NCI-H446 treated with DMSO at 0.1 percent for 48 hours (cell line): ENCODE data around the gene KLF6.
"Not testable (repeated sequence)": the region's sequence is repeated elsewhere in the genome, so short reads cannot be mapped to it uniquely, and the experiment has no call there.

Experiments
- DNase-seq: peaks from one replicate; lab custom pipeline; 2025; lab: John Stamatoyannopoulos, UW

KLF6 gene

GRCh38 chr10:3757250-3757637 lies 27.8 kb downstream of the KLF6 start:
- no peak for DNase-seq

DNA sequence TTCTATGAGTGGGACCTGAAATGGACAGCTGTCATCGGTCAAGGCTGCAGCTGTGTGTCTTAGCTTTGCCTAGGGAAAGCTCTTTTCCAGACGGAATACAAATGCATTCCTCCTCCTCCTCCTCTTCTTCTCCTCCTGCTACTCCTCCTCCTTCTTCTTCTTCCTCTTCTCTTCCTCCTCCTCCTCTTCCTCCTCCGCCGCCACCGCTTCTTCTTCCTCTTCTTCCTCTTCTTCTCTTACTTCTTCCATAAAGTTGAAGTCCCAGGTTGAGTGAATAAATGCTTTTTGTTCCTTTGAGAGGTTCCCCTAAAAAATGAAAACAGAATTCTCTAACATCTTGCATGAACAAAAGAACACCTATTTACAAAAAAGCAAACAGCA lies 28.7 kb downstream of the KLF6 start:
- DNase-seq = no peak

GRCh38 chr10:3755440-3756359 lies 29.3 kb downstream of the KLF6 start:
- DNase-seq = no peak

DNA sequence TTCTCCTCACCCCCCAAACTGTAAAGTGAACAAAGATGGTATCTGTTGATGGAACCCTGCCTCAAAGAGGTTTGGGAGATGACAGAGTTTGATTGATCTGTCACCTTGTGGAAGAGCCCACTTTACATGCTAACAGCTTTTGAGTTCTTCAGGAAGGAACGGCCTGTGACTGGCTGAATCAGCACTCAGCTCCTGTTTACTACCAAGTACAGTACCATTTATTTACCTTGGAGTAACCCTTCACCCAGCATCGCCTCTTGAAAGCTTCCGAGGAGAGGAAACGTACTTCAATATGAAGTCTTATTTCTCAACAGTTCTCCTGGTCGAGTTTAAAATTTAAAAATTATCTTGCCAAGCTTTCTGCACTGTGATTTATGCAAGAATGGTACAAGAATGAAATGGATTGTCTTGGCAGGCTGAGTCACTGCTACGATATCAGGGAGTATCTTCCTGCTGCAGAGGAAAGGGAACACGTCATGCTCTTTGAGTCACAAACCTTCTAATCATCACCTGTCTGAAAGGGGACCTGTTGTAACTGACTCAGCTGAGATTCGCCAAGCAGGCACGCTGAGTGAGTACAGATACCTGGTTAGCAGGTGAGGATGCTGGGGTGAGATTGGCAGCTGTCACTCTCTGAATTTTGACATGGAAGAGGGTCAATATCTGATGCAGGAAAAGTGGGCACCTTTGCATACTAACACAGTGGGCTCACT lies 30.1 kb downstream of the KLF6 start:
- DNase-seq = no peak

DNA sequence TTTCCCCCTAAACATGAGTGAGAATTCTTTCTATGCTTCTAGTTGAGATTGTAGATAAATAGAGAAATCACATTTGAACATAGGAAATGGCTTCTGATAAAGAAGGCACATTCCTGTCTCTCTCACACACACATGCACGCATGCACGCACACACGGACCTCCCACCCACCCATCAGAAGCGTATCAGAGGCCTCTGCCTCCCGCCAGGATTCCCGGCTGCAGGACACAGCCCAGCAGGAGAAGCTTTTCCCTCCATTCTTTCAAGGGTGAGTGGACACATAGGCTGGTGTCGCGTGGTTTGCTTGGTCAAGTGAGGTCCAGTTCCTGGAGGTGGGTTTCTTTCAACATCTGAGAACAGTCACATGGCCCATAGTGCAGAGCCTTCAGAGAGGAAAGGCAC lies 34.2 kb downstream of the KLF6 start:
- no peak for DNase-seq

DNA sequence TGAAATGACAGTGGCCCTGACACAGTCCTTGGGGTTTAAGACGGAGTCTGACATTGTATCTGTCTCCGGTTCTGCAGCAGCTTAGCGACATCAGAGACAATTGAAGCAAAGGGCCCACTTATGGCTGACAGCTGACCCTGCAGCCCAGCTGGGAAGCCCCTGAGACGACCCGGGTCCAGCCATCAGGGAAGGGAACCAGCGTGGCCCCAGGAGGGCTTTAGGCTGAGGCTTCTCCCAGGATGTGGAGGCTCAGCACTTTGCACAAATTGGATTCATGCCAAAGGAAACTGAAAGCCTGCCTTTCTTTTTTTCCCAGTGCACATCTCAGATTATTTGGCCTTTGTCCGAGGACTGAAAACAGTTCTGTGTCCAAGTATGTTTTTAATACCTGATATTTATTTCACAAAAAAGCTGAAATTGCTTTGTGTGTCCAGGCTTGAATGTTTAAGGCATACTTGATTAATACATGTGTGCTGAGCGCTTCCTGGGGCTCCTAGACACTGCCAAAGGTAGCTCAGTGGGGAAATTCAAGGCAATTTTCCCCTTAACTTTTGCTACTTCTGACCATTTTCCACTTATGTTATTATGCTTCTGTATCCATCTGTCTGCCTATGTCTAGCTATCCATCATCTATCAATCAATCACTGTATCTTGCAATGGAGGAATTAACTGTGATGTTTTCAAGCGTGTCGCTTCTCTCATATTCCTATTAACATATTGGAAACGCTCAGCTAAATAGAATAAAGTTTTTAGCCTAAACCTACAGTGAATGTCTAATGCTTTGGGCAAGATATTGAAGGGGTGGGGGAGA lies 34.8 kb downstream of the KLF6 start:
- DNase-seq = no peak

DNA sequence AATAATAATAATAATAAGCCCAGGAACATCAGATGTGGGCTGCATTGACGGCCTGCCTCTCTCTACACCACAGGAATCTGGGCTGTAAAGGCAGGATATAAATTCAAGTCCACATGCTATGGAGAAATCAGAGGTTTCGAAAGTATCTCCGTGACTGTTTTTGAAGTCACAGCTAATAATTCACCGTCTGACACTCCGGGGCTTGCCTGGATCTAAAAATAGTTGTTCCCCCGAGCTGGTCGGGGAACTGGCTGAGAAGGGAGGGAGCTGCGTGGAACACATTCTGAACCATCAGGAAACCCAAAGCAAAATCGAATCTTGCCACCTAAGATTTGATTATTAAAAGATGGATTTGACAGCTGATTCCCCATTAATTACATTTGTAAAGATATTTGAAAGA lies 35.4 kb downstream of the KLF6 start:
- no peak for DNase-seq

- DNase-seq = no peak
Observed at GRCh38 chr10:3749011-3749410, 36.0 kb downstream of the KLF6 start.

DNA sequence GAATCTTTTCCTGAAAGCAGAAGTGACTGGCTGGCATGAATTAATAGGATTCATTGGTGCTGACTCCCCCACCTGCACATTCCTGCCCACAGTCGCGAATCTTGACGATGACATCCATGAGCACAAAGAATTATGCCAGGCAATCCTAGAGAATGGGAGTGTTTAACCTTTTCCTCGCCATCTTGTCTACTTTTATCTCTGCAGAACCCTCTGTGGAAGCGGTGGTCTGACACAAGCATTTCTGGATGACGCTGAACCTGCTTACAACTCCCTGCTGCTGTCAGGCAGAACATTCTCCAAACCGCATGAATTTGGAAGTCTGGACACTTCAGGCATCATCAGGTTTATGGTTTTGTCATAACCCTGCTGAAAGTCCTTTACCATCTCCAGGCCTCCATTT lies 36.5 kb downstream of the KLF6 start:
- DNase-seq = no peak

GRCh38 chr10:3747984-3748383 lies 37.0 kb downstream of the KLF6 start:
- no peak for DNase-seq

DNA sequence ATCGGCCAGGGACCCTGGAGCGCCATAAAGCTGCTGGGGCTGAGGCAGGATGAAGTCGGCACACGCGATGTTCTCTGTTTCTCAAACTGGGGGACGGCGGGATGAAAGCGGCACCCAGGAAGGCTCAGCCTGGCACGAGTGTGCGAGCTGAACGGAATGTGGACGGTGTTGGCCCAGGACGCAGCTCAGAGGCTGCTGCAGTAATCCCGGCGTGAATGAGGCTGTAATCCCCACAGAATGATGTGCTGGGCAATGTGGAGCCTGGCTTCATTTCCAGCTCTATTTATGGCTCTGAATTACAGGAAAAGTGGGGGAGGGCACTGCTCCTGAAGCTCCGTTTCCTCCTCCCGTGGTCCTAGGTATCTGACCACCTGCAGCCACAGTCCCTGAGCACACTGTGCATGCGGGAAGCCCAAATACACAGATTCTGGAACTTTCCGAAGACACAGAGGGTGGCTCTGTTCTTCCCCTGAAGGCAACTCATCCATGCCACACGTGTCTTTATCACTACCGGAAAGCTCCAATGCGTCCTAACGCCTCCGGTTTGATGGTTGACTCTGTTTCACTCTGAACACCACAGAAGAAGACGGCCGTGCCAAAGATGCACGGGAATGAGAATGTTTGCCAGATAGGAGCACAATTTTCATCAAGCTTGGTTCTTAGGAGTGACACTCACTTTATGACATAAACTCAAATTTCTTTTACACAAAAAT lies 37.6 kb downstream of the KLF6 start:
- DNase-seq = no peak

DNA sequence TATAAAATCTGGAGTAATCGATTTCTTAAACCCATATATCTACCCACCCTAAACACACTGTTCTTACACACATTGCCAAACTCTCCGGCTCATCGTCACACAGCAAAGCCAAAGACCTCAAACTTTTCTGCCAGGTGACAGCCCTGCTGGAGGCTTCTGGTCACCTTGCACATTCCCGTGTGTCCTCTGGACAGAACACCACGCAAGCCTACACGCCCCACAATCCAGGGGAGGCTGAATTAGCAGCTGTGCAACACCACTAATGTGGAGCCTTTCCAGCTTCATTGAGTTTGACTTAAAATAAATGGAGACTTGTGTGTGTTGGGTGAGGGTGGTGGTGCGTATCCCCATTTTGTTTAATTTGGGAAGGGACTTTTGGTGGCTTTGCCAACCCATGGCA lies 38.4 kb downstream of the KLF6 start:
- no peak for DNase-seq

GRCh38 chr10:3745521-3745920 lies 39.5 kb downstream of the KLF6 start:
- DNase-seq = no peak

- no peak for DNase-seq
Observed at GRCh38 chr10:3741688-3742461, 43.1 kb downstream of the KLF6 start.

GRCh38 chr10:3740157-3740871 lies 44.7 kb downstream of the KLF6 start:
- DNase-seq = no peak

DNA sequence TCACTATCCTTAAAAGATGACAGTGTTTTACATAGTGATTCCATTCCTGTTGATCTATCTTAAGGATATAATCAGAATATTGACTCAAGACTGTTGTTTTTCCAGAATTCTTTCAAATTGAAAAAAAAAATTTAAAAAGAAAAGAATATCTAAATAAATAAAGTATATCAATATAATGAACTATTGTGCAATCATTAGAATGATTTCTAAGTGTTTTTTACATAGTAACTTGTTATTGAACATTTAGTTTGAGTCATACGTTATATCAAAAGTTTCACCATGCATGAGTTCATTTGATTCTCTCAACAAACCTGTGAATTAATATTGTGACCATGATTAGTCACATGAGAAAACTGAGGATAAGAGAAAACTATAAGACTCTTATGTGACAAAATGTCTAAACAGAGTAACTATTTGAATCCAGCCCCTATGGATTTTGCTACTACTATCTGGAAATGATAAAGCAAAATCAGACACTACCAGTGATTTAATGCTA lies 46.1 kb downstream of the KLF6 start:
- no peak for DNase-seq

- no peak for DNase-seq
Observed at GRCh38 chr10:3737864-3738263, 47.1 kb downstream of the KLF6 start.

GRCh38 chr10:3735175-3735574 lies 49.8 kb downstream of the KLF6 start:
- no peak for DNase-seq

- DNase-seq = no peak
Observed at GRCh38 chr10:3734111-3734510, 50.9 kb downstream of the KLF6 start.

GRCh38 chr10:3732183-3732582 lies 52.8 kb downstream of the KLF6 start:
- not testable (repeated sequence) for DNase-seq
